ENCODE data around the gene SDHB.

Gene SDHB

GRCh38 chr1:17011439-17012307 lies 42.2 kb downstream of the SDHB start, which contains the start of gene ATP13A2:
Gene ATP13A2 (minus strand): TSS chr1:17011928. CDS start chr1:17011738, 190 bp downstream.
- peak; percentile 100 for ATAC-seq

- ATAC-seq = no peak
These were observed 42.8 kb downstream of the SDHB start for GRCh38 chr1:17011092-17011438.

- ATAC-seq = no peak
These were observed 44.1 kb downstream of the SDHB start for GRCh38 chr1:17009706-17010105.

GRCh38 chr1:17008208-17008855 lies 45.5 kb downstream of the SDHB start:
- ATAC-seq = no peak

- ATAC-seq = no peak
These were observed 46.7 kb downstream of the SDHB start for GRCh38 chr1:17007121-17007520.

GRCh38 chr1:17005365-17005740 lies 48.5 kb downstream of the SDHB start:
- no peak for ATAC-seq

- ATAC-seq = no peak
These were observed 49.1 kb downstream of the SDHB start for GRCh38 chr1:17004466-17005364.

GRCh38 chr1:17002524-17002902 lies 51.3 kb downstream of the SDHB start:
- ATAC-seq = no peak

- no peak for ATAC-seq
These were observed 51.9 kb downstream of the SDHB start for GRCh38 chr1:17001760-17002523.

GRCh38 chr1:16999863-17000262 lies 54.0 kb downstream of the SDHB start:
- ATAC-seq = no peak

GRCh38 chr1:16998589-16998988 lies 55.2 kb downstream of the SDHB start:
- ATAC-seq = no peak

- ATAC-seq = no peak
These were observed 57.0 kb downstream of the SDHB start for GRCh38 chr1:16996845-16997244.

GRCh38 chr1:16993521-16994038 lies 60.3 kb downstream of the SDHB start:
- no peak for ATAC-seq

- ATAC-seq = no peak
These were observed 61.2 kb downstream of the SDHB start for GRCh38 chr1:16992675-16993074.

GRCh38 chr1:16992102-16992501 lies 61.7 kb downstream of the SDHB start:
- no peak for ATAC-seq

- no peak for ATAC-seq
These were observed 62.3 kb downstream of the SDHB start for GRCh38 chr1:16991571-16991970.

- ATAC-seq = no peak
These were observed 64.0 kb downstream of the SDHB start for GRCh38 chr1:16989676-16990391.

GRCh38 chr1:16988210-16988609 lies 65.6 kb downstream of the SDHB start:
- peak in 1 of 2 donors; percentile 13 for ATAC-seq

- ATAC-seq = no peak
These were observed 66.9 kb downstream of the SDHB start for GRCh38 chr1:16986962-16987361.

GRCh38 chr1:16986560-16986959 lies 67.3 kb downstream of the SDHB start:
- no peak for ATAC-seq

- ATAC-seq = no peak
These were observed 67.7 kb downstream of the SDHB start for GRCh38 chr1:16986113-16986512.

- no peak for ATAC-seq
These were observed 69.1 kb downstream of the SDHB start for GRCh38 chr1:16984717-16985116.
